Measurements from ENCODE around the gene TEKT2. TPM values are rescaled to one million over a fixed set of nuclear protein-coding genes. Genes with fewer than 3 reads are reported as not detected.

TEKT2 gene
- total RNA-seq, 1 donor from 2014 or later, result not detected

DNA sequence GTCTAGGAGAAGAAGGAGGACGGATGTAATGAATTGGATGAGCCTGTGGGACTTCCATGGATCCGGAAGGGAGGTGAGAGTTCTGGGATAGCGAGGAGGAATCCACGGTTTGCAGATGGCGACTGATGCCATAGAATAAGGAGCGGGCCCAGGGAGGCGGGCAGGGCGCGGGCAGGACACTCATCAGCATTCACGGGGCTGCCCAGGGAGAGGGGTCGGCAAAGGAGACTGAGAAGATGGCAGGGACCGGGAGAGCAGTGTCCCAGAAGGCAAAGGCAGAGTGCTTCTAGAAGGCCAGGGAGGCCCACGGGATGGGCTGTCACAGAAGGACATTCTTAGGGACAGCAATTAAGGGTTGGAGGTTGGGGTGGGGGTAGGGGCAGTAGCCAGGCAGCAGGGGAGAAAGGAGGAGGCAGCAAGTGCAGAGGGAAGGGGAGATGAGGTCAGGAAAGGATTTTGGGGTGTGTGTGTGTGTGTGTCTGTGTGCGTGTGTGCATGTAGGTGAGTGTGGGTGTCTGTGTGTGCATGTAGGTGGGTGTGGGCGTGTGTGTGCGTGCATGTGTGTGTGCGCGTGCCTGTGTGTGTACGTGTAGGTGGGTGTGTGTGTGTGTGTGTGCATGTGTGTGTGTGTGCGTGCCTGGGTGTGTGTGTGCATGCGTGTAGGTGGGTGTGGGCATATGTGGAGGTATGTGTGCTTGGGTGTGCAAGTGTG lies 42.3 kb downstream of the TEKT2 start:
- DNase-seq, result no peak
- Histone ChIP-seq H3K27me3 (ENCODE audit: low read depth) (peaks cover 22% of the 10 kb centered on the region), H3K4me1 (peaks cover 14% of the 10 kb centered on the region), H3K4me3 (no peak overlapping the region), H3K36me3 (no peaks in the 10 kb centered on the region), H3K9me3 (replicated peaks) (no peaks in the 10 kb centered on the region), H3K27ac (replicated peaks) (no peak overlapping the region)
- intact Hi-C loops (cut with micrococcal nuclease), result no loop called here
- TF ChIP-seq, protein P1, sequence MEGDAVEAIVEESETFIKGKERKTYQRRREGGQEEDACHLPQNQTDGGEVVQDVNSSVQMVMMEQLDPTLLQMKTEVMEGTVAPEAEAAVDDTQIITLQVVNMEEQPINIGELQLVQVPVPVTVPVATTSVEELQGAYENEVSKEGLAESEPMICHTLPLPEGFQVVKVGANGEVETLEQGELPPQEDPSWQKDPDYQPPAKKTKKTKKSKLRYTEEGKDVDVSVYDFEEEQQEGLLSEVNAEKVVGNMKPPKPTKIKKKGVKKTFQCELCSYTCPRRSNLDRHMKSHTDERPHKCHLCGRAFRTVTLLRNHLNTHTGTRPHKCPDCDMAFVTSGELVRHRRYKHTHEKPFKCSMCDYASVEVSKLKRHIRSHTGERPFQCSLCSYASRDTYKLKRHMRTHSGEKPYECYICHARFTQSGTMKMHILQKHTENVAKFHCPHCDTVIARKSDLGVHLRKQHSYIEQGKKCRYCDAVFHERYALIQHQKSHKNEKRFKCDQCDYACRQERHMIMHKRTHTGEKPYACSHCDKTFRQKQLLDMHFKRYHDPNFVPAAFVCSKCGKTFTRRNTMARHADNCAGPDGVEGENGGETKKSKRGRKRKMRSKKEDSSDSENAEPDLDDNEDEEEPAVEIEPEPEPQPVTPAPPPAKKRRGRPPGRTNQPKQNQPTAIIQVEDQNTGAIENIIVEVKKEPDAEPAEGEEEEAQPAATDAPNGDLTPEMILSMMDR (IDR thresholded peaks at IDR 0.05; ENCODE audit: borderline replicate concordance), result no peak

DNA sequence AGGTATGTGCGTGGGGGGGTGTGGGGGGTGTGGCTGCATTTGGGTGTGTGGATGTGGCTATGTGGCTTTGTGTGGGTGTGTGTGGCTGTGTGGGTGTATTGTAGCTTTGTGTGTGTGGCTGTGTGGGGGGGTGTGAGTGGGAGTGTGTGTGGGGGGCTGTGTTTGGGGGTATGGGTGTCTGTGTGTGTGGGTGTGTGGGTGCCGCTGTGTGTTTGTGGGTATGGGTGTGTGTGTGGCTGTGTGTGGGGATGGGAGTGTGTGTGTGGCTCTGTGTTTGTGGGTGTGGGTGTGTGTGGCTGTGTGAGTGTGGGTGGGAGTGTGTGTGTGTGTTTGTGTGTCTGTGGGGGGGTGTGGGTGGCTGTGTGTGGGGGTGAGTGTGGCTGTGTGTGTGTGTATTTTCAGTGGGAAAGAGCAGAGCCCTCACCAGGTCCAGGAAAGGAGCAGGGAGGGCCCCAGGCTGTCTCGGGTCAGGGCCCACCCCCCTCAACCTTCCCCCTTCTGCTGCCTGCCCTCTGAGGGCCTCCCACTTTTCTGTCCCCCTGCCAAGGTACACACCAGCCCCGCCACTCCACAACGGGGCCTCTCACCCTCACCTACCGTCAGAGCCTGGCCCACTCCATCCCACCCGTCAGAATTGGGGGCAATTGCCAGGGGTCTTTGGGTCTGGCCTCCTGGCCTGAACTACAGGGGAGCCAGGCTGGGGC lies 43.1 kb downstream of the TEKT2 start:
- intact Hi-C loops (cut with micrococcal nuclease), result no loop called here
- no peak for DNase-seq
- Histone ChIP-seq H3K27me3 (ENCODE audit: low read depth) (peaks cover 22% of the 10 kb centered on the region), H3K27ac (replicated peaks) (no peak overlapping the region), H3K36me3 (no peaks in the 10 kb centered on the region), H3K4me1 (peaks cover 14% of the 10 kb centered on the region), H3K9me3 (replicated peaks) (no peaks in the 10 kb centered on the region), H3K4me3 (no peak overlapping the region)
- TF ChIP-seq, protein P1 (IDR thresholded peaks at IDR 0.05; ENCODE audit: borderline replicate concordance), result no peak

DNA sequence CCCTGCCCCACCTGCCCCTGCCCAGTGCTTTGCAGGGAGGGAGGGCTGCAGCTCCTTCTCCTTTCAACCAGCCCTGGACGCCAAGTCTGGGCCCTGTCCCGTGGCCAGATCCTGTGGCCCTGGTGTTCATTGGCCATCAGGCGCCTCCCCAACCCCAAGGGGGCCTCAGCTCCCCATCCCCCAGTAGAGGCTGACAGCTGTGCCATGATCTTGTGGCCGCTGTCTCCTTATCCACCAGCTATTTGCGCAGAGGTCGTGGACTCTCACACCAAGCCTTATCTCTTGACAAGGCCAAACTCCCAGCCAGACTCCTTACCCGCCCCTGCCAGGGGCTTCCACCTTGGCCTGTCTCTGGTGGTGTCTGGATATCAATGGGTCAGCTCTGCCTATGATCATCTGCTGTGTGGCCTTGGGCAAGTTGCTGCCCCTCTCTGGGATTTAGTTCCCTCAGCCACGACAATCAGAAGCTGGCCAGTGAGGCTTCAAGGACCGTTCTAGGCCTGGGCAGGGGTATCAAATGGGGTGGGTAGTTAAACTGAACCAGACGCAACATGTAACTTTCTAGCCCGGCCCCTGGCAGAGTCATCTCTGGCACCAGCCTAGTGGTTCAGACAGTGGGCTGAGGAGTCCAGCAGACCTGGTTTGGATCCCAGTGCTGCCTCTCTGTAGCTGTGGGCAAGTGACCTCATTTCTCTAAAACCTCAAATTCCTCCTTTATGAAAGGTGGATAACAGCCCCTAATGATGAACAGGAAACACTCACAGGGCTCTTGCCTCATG lies 44.4 kb downstream of the TEKT2 start:
- DNase-seq, result no peak
- Histone ChIP-seq H3K4me1 (peaks cover 19% of the 10 kb centered on the region), H3K27me3 (ENCODE audit: low read depth) (peaks cover 22% of the 10 kb centered on the region), H3K36me3 (no peaks in the 10 kb centered on the region), H3K27ac (replicated peaks) (no peak overlapping the region), H3K9me3 (replicated peaks) (no peaks in the 10 kb centered on the region), H3K4me3 (no peak overlapping the region)
- TF ChIP-seq, protein P1 (IDR thresholded peaks at IDR 0.05; ENCODE audit: borderline replicate concordance), result no peak
- intact Hi-C loops (cut with micrococcal nuclease), result no loop called here

DNA sequence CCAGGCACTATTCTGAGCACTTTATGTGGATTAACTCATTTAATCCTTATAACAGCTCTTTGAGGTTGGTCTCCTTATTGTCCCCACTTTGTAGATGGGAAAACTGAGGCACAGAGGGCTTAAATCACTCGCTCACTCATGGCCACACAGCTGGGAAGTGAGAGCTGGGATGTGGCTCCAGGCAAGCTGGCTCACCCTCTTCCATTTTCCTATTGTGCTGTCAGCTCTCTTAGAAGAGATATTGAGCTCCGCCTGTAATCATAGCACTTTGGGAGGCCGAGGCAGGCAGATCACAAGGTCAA lies 45.0 kb downstream of the TEKT2 start:
- TF ChIP-seq, protein P1 (IDR thresholded peaks at IDR 0.05; ENCODE audit: borderline replicate concordance), result no peak
- DNase-seq, result no peak
- Histone ChIP-seq H3K36me3 (no peaks in the 10 kb centered on the region), H3K4me3 (no peak overlapping the region), H3K4me1 (peaks cover 24% of the 10 kb centered on the region), H3K27me3 (ENCODE audit: low read depth) (peaks cover 22% of the 10 kb centered on the region), H3K27ac (replicated peaks) (no peak overlapping the region), H3K9me3 (replicated peaks) (no peaks in the 10 kb centered on the region)
- intact Hi-C loops (cut with micrococcal nuclease), result no loop called here

DNA sequence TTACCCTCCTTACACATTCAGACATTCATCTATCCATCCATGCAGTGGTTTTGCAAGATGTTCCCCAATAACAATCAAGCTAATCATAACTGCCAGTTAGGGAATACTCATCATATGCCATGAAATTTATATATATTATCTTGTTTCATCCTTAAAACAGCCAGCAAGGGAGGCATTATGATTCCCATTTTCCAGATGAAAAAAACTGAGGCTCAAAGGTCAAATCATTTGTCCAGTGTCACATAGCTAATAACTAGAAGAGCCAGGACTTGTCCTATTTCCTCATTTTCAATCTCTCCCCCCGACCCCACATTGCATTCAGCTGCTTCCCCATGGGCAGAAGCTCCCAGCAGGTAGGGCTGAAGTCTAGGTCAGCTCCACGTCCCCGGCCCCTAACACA lies 48.1 kb downstream of the TEKT2 start:
- H3K27ac ChIP-seq (replicated peaks), result no peak overlapping the region
- peaks cover 3% of the 10 kb centered on the region for H3K36me3 ChIP-seq
- TF ChIP-seq, protein P1 (IDR thresholded peaks at IDR 0.05; ENCODE audit: borderline replicate concordance), result no peak
- no peak overlapping the region for H3K4me3 ChIP-seq
- DNase-seq, result no peak
- peaks cover 42% of the 10 kb centered on the region for H3K4me1 ChIP-seq
- H3K9me3 ChIP-seq (replicated peaks), result no peaks in the 10 kb centered on the region
- intact Hi-C loops (cut with micrococcal nuclease), result no loop called here
- H3K27me3 ChIP-seq (ENCODE audit: low read depth), result no peaks in the 10 kb centered on the region

Data from left ventricle myocardium inferior (tissue), 1 donor.